GM12878 (cell line): ENCODE data around the gene PUM2. TPM values are rescaled to one million over a fixed set of nuclear protein-coding genes. Genes with fewer than 3 reads are reported as not detected.

Source experiments
- ATAC-seq: fragments of 200-7000 bp; cut with Tn5 transposase; 3 replicates; pipeline ENCODE4 v1.9.1; 2020; ENCODE audit warnings: mild to moderate bottlenecking, moderate library complexity
- BruUV-seq: library from RNA; stranded (reverse); fragments of 400-500 nt; replicated peaks from 2 replicates; lab custom pipeline; 2021; lab: Mats Ljungman, UMichigan
- CTCF ChIA-PET: fragments of 300-600 bp; sonication (Branson Sonifier 250); formaldehyde crosslinking; extraction: SDS; loops from one replicate; lab custom pipeline; 2021; ENCODE audit warnings: inconsistent platforms; lab: Yijun Ruan, JAX
- POLR2A ChIA-PET: fragments of 350-600 bp; formaldehyde crosslinking; extraction: SDS; loops from one replicate; lab custom pipeline; 2021; ENCODE audit warnings: inconsistent platforms; lab: Charles Lee
- RAD21 ChIA-PET: fragments of 300-600 bp; sonication (Branson Sonifier 250); formaldehyde crosslinking; loops from one replicate; lab custom pipeline; 2023; ENCODE audit warnings: antibody characterized with exemption; ENCODE audit not compliant: unreplicated experiment; lab: Charles Lee
- SMC1A ChIA-PET: fragments of 300-600 bp; sonication (Branson Sonifier 250); formaldehyde crosslinking; loops from one replicate; lab custom pipeline; 2023; ENCODE audit not compliant: unreplicated experiment, uncharacterized antibody; lab: Charles Lee
- DNase-seq: peaks from one replicate; pipeline ENCODE4 v3.0.0-alpha.2; 2011; ENCODE audit warnings: low read depth, low spot score
- FAIRE-seq: peaks from 3 replicates; lab custom pipeline; 2011; peaks lifted over from hg19 to GRCh38; lab: Jason Lieb, UNC
- H2AFZ ChIP-seq: 2 replicates; pipeline ENCODE4 v1.6.0; 2011; ENCODE audit warnings: low read depth, low read length, control low read depth; ENCODE audit not compliant: control insufficient read depth
- H3K27ac ChIP-seq: 2 replicates; pipeline ENCODE4 v1.5.1; 2011; ENCODE audit warnings: control low read depth; ENCODE audit not compliant: control insufficient read depth, insufficient read depth
- H3K27me3 ChIP-seq, 2 experiments: replicated peaks in 1 of 2; 2 replicates each; pipeline versions ENCODE4 v1.6.0 to v1.6.1; 2011; ENCODE audit warnings: low read length in 1 of 2; ENCODE audit not compliant: control insufficient read depth in 2 of 2, insufficient read depth in 2 of 2
- H3K36me3 ChIP-seq, 2 experiments: 2 replicates each; pipeline ENCODE4 v1.5.1; 2011; ENCODE audit warnings: low read length in 1 of 2; ENCODE audit not compliant: control insufficient read depth in 2 of 2, insufficient read depth in 2 of 2
- H3K4me1 ChIP-seq: 2 replicates; pipeline ENCODE4 v1.6.1; 2011; ENCODE audit warnings: mild to moderate bottlenecking, low read length, moderate library complexity, mixed read lengths; ENCODE audit not compliant: control insufficient read depth, insufficient read depth
- H3K4me2 ChIP-seq: 2 replicates; pipeline ENCODE4 v1.6.0; 2011; ENCODE audit warnings: control low read depth; ENCODE audit not compliant: control insufficient read depth, insufficient read depth
- H3K4me3 ChIP-seq: fragments of 200-600 bp; sonication (generic); 2 replicates; pipeline ENCODE4 v1.5.1; 2016
- H3K79me2 ChIP-seq: 2 replicates; pipeline ENCODE4 v1.6.0; 2011; ENCODE audit warnings: low read length; ENCODE audit not compliant: control insufficient read depth, insufficient read depth
- H3K9ac ChIP-seq: 2 replicates; pipeline ENCODE4 v1.8.0; 2011; ENCODE audit warnings: low read length, control low read depth, mixed read lengths; ENCODE audit not compliant: control insufficient read depth, insufficient read depth
- H3K9me3 ChIP-seq: replicated peaks from 3 replicates; pipeline ENCODE4 v1.5.1; 2011; ENCODE audit warnings: mild to moderate bottlenecking, low read length; ENCODE audit not compliant: control insufficient read depth, insufficient read depth
- H4K20me1 ChIP-seq: 2 replicates; pipeline ENCODE4 v1.6.0; 2011; ENCODE audit not compliant: control insufficient read depth, insufficient read depth
- ATF3 ChIP-seq: IDR thresholded peaks from 2 replicates; pipeline ENCODE4 v1.6.1; 2011; ENCODE audit warnings: low read depth, mild to moderate bottlenecking, low read length, moderate library complexity, borderline replicate concordance; ENCODE audit errors: extremely low read depth
- CEBPZ ChIP-seq: fragments of 150-350 bp; IDR thresholded peaks from 2 replicates; pipeline ENCODE4 v1.6.1; 2016; ENCODE audit warnings: low read depth, low read length
- ELK1 ChIP-seq: IDR thresholded peaks from 2 replicates; pipeline ENCODE4 v1.6.1; 2012; ENCODE audit warnings: low read depth, low read length, improper control_type of control experiment
- ETV6 ChIP-seq, 2 experiments: fragments of 450-650 bp in 1 of 2; IDR thresholded peaks in 1 of 2; conservative IDR thresholded peaks in 1 of 2; 2 replicates each; pipeline ENCODE4 v1.6.1; 2014; ENCODE audit warnings: antibody characterized with exemption in 1 of 2, borderline replicate concordance in 1 of 2, low read depth in 1 of 2, mild to moderate bottlenecking in 1 of 2, moderate library complexity in 1 of 2
- IRF3 ChIP-seq: fragments of 450-650 bp; IDR thresholded peaks from 2 replicates; pipeline ENCODE4 v1.6.1; 2014; ENCODE audit warnings: mild to moderate bottlenecking
- NBN ChIP-seq: fragments of 450-650 bp; IDR thresholded peaks from 2 replicates; pipeline ENCODE4 v1.6.1; 2016
- PAX5 ChIP-seq: IDR thresholded peaks from 2 replicates; pipeline ENCODE4 v1.6.1; 2011; ENCODE audit warnings: low read depth, low read length, borderline replicate concordance
- SREBF1 ChIP-seq: IDR thresholded peaks from 2 replicates; pipeline ENCODE4 v1.6.1; 2012; ENCODE audit warnings: mild to moderate bottlenecking, low read length
- YY1 ChIP-seq: IDR thresholded peaks from 2 replicates; pipeline ENCODE4 v1.6.1; 2011; ENCODE audit warnings: low read depth, mild to moderate bottlenecking, low read length
- WGBS: methylation state at CpG from one replicate; pipeline ENCODE4 v1.1.6; 2016; ENCODE audit warnings: low lambda C conversion rate; ENCODE audit not compliant: insufficient replicate concordance, insufficient coverage; ENCODE audit errors: missing lambda C conversion rate; 5-methylcytosine and 5-hydroxymethylcytosine counted together
- in situ Hi-C: fragments of 300-500 bp; cut with MboI; formaldehyde crosslinking; loops from 9 replicates; pipeline ENCODE4 v1.14.3; 2018; ENCODE audit warnings: mixed read lengths
- intact Hi-C: fragments of 100-400 bp; cut with micrococcal nuclease; formaldehyde crosslinking; loops from one replicate; pipeline ENCODE4 v1.14.2; 2022; ENCODE audit not compliant: unreplicated experiment
- polyA plus RNA-seq, 11 experiments: library from polyadenylated mRNA; depleted of rRNA in 4 of 11; unstranded in 6 of 11; stranded (reverse) in 5 of 11; fragments of >200 nt; fragmentation: Nextera tagmentation in 4 of 11; fragmentation: Illumina TruSeq in 1 of 11; extraction: Ambion mirVana in 4 of 11; extraction: Trizol in 1 of 11; gene quantifications; 1 replicate in 1 of 11; 2 replicates in 10 of 11; pipeline versions ENCODE4 v1.2.1 to v1.2.3, GENCODE V29; 2011 to 2016; ENCODE audit warnings: inconsistent platforms in 2 of 11, missing spikeins in 2 of 11, low read depth in 1 of 11
- total RNA-seq, 4 experiments: library from RNA; depleted of rRNA in 3 of 4; stranded (reverse); fragments of >200 nt in 3 of 4; fragmentation: Illumina TruSeq in 1 of 4; extraction: Trizol in 1 of 4; gene quantifications; 2 replicates each; pipeline versions ENCODE4 v1.2.1 to v1.2.3, GENCODE V29; 2013 to 2021

The PUM2 gene
- total and polyA plus RNA-seq, 10 of the 15 experiments (the other 5 are each of a cell fraction or from before 2014, with no cell fraction given), result 14.5 to 87.6 (median 29.4) TPM

GRCh38 chr2:20282916-20283592 lies 67.6 kb downstream of the PUM2 start:
- no peak for TF ChIP-seq SREBF1
- TF ChIP-seq ATF3, result no peak
- no peak for TF ChIP-seq NBN
- TF ChIP-seq IRF3, result no peak
- TF ChIP-seq CEBPZ, result no peak
- TF ChIP-seq ETV6 (conservative IDR thresholded peaks at IDR 0.05 in 1 of 2, IDR thresholded peaks at IDR 0.05 in 1 of 2; ENCODE audit: borderline replicate concordance in 1 of 2, low read depth in 1 of 2), result no peak
- no peak for TF ChIP-seq PAX5
- TF ChIP-seq ELK1, result no peak
- no peak for TF ChIP-seq YY1
- ChIA-PET POLR2A (no interaction called here), SMC1A (interaction anchor here (0.6 to 1.3 kb wide), 8 partner anchors 10 to 60 kb away, joined by 3 to 4 read pairs (median 3); no protein-coding TSS in a partner anchor), RAD21 (interaction anchor here (1.8 kb wide), 1 partner anchor 58 kb away, joined by 4 read pairs; no protein-coding TSS in a partner anchor), CTCF (interaction anchor here (0.7 to 1.6 kb wide), 5 partner anchors 10 to 44 kb away, joined by 3 to 4 read pairs (median 3); no protein-coding TSS in a partner anchor)
- Histone ChIP-seq H3K9me3 (no peaks in the 10 kb centered on the region), H2AFZ (no peak overlapping the region), H3K79me2 (no peaks in the 10 kb centered on the region; the same call in 1 of the 2 replicates), H3K9ac (no peak overlapping the region), H4K20me1 (no peaks in the 10 kb centered on the region; the same call in 1 of the 2 replicates), H3K36me3 (peaks cover 0 to 32% of the 10 kb centered on the region in 2 experiments), H3K4me1 (no peaks in the 10 kb centered on the region), H3K4me2 (no peak overlapping the region), H3K4me3 (no peak overlapping the region), H3K27ac (no peak overlapping the region), H3K27me3 (no peaks in the 10 kb centered on the region)
- DNase-seq (no peak), FAIRE-seq (no peak), ATAC-seq (no peak)
- intact Hi-C loops, result no loop called here
- in situ Hi-C loops, result no loop called here
- 97% methylated on average over 3 of the region's 3 CpGs for WGBS
- no TSS peak for BruUV-seq
